Retina (tissue), 1 donor: ENCODE results near the gene PLEKHG5.

Experiments used
- DNase-seq: peaks from one replicate; pipeline ENCODE4 v3.0.0-alpha.2; 2016

The PLEKHG5 gene

DNA sequence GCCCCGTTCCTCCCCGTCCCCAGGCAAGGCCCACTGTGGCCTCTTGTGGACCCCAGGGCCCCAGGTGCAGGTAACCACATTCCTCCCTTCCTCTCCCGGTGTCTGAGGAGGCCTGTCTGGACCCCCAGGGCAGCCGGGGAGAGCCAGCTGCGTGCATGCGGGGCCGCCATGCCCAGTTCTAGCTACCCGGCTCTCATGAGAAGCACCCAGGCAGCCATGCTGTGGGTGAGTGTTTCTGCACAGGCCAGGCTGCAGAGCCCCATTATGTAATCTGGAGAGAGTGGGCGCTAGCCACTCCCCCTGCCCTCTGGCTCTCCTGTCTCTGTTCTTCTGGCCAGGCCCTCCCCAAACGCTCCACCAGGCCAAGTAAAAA is 18.4 kb upstream of the PLEKHG5 start:
- no peak for DNase-seq

DNA sequence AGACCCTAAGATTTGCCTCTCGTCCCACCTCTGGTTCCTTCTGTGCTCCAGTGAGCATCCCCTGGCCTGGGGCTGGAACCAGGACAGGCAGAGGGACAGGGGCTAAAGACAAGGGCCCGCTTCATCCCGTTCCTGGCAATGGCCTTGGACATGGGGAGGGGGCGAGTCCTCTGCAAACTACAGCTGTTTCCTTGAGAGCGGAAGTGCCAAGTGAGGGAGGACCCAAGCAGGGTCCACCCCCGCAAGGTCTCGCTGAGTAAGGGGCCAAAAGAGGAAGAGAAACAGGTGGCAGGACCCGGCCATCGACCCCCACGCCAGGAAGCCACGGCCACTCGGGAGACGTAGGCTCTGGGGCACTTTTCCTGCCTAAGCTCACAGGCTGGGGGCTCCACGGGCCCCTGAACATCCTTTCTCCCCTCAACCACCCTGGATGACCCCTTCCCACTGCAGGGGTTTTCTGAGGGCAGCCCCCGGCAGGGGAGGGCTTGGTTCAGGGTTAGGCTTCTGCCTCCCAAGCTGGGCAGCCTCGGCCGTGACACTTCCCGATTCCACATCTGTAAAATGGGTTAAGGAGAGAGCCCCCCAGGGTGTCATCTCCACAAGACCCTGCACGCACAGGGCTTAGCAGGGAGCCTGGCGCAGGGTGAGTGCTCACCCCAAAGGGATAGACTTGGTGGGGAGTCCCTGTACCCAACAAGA is 17.9 kb upstream of the PLEKHG5 start:
- no peak for DNase-seq

DNA sequence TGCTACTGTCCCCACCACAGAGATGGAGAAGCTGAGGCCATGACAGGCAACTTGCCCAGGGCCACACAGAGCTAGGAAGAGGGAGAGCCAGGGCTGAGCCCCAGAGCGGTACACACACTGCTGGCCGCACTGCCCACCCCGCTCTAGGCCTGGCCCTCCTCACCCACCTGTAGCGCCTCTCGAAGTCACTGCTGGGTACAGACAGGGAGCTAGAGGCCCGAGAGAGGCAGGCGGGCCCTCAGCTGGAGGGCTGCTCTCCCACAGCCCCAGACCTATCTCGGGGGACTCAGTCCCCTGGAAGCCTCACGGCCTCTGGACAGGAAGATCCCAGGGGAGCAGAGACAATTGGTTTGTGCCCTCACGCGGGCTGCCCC is 17.3 kb upstream of the PLEKHG5 start:
- DNase-seq, result no peak

GRCh38 chr1:6508154-6508815 is 16.8 kb upstream of the PLEKHG5 start:
- DNase-seq, result no peak

DNA sequence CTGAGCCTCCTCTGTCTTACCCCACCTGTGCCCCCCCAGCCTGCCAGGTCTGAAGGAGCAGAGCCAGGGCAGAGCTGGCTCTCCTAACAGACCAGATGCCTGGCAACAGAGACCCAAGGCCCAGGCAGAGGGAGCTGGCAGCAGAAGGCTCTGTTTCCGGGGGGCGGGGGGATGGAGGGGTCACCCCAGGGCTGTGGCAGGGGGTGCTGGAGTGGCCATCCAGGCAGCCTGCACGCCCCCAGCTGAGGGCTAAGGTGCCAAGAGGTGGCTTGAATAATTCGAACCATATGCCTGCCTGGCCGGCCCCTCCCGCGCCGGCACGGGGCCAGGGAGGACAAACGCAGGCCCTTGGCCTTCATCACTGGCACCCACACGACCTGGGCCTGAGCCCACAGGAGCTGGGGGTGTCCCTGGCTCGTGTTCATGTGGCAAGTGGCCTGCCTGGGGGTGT is 16.0 kb upstream of the PLEKHG5 start:
- DNase-seq, result no peak

DNA sequence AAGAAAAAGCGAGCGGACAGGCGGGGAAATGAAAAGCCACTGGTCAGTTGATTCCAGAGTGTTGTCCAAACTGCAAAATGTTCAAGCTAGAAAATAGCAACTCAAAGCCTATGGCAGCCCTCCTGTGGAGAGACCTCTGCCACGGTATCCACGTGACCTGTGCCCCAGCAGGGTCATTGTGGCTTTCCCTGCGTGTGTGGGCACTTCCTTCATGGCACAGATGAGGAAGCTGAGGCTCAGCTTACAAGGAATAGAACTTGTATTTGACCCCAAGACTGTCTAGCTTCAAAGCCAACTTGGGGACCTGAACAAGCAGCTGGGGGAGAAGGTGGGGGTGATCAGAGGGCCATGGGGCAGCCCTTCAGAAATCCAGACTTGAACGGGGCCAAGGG is 15.6 kb upstream of the PLEKHG5 start:
- DNase-seq, result no peak

- DNase-seq, result no peak
Observed at GRCh38 chr1:6506210-6507036, 15.0 kb upstream of the PLEKHG5 start.

DNA sequence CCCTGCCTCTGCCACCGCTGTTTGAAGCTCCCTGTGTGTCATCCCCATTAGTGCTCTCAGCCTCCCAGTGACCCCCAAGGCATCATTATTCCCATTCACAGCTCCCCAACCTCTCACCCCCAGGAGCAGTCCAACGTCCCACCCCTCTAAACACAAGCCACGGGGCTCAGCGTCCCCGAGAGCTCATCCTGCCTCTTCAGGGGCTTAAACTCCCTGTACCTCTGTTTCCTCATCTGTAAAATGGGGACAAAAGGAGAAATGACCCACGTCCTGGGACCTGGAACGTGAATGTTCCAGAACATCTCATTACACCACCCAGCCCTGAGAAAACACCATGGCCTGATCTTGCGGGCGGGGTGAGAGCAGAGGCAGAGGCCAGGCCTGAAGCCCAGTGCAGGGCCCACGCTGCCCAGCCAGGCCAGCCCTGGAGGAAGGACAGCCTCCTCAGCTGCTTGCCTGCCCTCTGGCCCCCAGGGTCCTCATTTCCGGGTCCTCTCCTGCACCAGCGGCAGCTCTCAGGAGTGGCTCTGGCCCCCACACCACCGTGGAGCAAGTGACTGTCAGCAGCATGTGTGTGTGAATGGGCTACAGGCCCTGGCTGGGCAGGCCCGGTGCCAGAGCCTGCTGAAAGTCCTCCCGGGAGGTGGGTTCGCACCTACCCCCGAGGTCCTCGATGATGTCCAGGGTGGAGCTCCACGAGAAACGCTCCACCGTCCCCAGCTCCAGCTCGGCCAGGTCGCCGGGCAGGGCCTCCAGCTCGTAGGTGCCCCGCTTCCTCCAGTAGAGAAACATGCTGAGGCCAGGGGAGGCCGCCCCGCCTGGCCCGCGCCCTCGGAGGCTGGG is 14.1 kb upstream of the PLEKHG5 start:
- no peak for DNase-seq

DNA sequence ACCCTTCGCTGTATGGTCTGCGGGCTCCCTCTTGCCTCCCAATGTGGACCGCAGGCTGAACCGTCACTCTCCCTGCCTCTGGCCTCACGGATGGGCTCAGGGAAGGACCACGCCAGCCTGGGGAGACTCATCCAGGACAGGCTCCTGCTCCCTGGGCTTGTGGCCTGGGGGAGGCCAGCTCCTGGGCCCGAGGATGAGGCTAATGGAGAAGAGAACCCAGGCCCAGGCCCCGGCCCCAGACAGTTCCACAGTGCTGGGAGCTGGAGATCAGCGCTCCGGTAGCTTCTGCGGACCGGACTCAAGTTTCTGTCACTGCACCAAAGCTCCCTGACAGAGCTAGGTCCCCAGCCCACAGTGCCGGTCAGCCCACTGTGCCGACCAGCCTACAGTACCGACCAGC is 13.4 kb upstream of the PLEKHG5 start:
- no peak for DNase-seq

- no peak for DNase-seq
Observed at GRCh38 chr1:6503884-6504602, 12.6 kb upstream of the PLEKHG5 start.

GRCh38 chr1:6502000-6502891 is 10.8 kb upstream of the PLEKHG5 start:
- no peak for DNase-seq

GRCh38 chr1:6501279-6501813 is 9.9 kb upstream of the PLEKHG5 start:
- no peak for DNase-seq

- DNase-seq, result no peak
Observed at GRCh38 chr1:6500544-6501278, 9.2 kb upstream of the PLEKHG5 start.

DNA sequence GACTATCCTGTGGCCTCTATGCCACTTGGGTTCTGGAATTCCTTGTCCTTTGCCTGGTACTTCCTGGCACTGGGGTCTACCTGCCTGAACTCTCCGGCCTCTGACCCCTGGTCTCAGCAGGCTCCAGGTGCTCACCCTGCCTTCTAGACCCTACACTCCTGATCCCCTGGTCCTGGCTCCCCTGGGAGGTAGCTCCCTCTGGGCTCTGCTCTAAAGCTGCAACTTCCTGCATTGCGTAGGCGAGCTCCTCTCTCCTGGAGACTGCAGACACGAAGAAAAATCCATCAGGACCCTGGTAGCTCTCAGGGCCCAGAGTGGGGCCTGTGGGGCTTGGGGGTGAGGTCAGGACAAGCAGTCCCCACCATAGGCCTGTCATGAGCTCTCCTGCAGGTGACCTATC is 7.8 kb upstream of the PLEKHG5 start:
- no peak for DNase-seq

DNA sequence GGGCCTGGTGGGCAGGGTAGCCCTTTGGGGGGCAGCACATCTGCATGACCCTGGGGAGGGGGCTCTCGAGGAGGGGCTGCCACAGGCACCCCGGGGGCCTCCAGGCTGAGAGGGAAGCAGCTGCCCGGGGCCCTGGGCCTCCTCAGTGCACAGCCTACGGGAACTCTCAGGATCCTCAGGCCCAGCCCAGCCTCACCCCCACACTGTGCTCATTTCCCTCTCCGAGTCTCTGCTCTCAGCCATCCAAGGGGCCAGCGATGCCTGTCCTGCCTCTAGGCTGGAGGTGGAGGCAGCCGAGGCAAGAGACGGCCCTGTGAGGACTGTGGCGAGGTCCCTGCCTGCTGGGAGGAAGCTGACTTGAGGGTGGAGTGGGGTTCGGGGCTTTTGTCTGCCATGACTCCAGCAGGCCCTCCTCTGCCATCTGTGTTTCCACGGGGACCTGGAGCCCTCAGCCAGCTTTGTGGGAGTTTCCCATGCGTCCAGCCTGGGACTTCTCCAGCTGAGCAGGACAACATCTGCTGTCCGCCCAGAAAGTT is 7.2 kb upstream of the PLEKHG5 start:
- no peak for DNase-seq

DNA sequence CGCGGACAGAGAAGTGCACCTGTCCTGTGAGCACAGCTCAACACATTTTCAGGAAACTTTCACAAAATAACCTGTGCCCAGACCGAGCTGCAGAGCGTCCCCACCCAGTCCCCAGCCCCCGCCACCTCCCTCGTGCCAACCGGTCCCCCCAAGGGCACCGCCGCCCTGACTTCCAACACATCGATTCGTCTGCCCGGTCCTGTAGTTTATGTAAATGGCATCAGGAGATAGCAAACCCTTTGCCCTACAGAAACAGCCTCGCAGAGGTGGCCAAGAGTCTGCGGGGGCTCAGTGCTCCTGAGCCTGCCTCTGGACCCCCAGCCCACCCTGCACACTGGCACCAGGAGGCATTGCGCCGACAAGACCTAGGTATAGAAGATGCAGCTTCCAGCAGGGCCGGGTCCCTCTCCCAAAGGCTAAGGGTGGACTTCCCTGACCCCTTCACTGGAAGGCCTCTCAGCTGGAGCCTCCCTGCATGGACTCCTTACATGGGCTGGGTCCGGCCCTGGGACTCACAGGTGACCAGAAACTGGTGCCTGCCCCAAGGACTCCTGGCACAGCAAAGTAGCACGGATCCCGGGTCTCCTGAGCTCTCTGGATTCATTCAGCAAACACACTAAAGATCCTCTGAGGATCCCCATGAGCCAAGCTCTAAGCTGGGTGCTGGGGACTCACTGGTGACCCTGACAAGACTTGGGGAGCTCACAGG is 6.6 kb upstream of the PLEKHG5 start:
- DNase-seq, result no peak

GRCh38 chr1:6497215-6497866 is 5.9 kb upstream of the PLEKHG5 start:
- peak; percentile 86 for DNase-seq

DNA sequence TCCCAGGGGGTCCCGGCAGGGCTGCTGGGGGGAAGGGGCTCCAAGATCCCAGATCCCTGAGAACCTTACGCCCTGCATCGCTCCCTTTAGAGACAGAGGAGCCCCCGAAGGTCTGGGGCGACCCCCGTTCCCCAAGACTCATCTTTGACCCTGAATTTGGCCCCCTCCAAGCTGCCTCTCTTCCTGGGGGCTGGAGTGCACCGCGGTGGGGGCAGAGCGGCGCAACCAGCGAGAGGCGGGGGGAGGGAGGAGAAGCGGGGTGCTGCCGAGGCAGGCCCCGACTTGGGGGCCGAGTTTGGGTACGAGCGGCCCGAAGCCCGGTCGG is 5.4 kb upstream of the PLEKHG5 start:
- no peak for DNase-seq

GRCh38 chr1:6496365-6496721 is 4.9 kb upstream of the PLEKHG5 start:
- no peak for DNase-seq
